H1 (cell line): ENCODE results near the gene LRP3. TPM values are rescaled to one million over a fixed set of nuclear protein-coding genes. Genes with fewer than 3 reads are reported as not detected.

Experiments
- CTCF ChIA-PET: fragments of 300-600 bp; sonication (Branson Sonifier 250); formaldehyde crosslinking; loops from one replicate; lab custom pipeline; 2021; ENCODE audit not compliant: partially characterized antibody; lab: Charles Lee
- POLR2A ChIA-PET: fragments of 300-600 bp; sonication (Branson Sonifier 250); formaldehyde crosslinking; loops from one replicate; lab custom pipeline; 2021; ENCODE audit warnings: inconsistent platforms; ENCODE audit not compliant: partially characterized antibody; lab: Charles Lee
- DNase-seq, 2 experiments: peaks; one replicate each; pipeline versions ENCODE4 v3.0.0 to v3.0.0-alpha.2; 2010 to 2022; ENCODE audit warnings: low spot score in 2 of 2, low read depth in 1 of 2, mixed read lengths in 1 of 2
- FAIRE-seq: peaks from 2 replicates; lab custom pipeline; 2011; peaks lifted over from hg19 to GRCh38; lab: Jason Lieb, UNC
- H2AFZ ChIP-seq: 2 replicates; pipeline ENCODE4 v1.8.1; 2012; ENCODE audit warnings: low read length, inconsistent platforms
- H2AK5ac ChIP-seq: 2 replicates; pipeline ENCODE4 v1.6.1; 2013; ENCODE audit warnings: low read depth, low read length
- H2BK120ac ChIP-seq: replicated peaks from 2 replicates; pipeline ENCODE3; 2013; ENCODE audit warnings: low read depth, low read length, inconsistent platforms
- H2BK12ac ChIP-seq: 2 replicates; pipeline ENCODE4 v1.6.1; 2013; ENCODE audit warnings: low read depth, low read length
- H2BK15ac ChIP-seq: 2 replicates; pipeline ENCODE4 v1.6.1; 2013; ENCODE audit warnings: low read length
- H2BK20ac ChIP-seq: 2 replicates; pipeline ENCODE4 v1.6.1; 2013; ENCODE audit warnings: low read length
- H2BK5ac ChIP-seq: 2 replicates; pipeline ENCODE4 v1.6.1; 2013; ENCODE audit warnings: low read depth, low read length
- H3K14ac ChIP-seq: 2 replicates; pipeline ENCODE4 v1.6.1; 2013; ENCODE audit warnings: inconsistent platforms; ENCODE audit not compliant: insufficient read length
- H3K18ac ChIP-seq: 2 replicates; pipeline ENCODE4 v1.6.1; 2013; ENCODE audit warnings: low read length; ENCODE audit errors: extremely low read depth
- H3K23ac ChIP-seq: 2 replicates; pipeline ENCODE4 v1.6.1; 2013; ENCODE audit warnings: inconsistent platforms; ENCODE audit not compliant: insufficient read length
- H3K23me2 ChIP-seq: 2 replicates; pipeline ENCODE4 v1.6.1; 2013; ENCODE audit warnings: low read depth, low read length
- H3K27ac ChIP-seq: 2 replicates; pipeline ENCODE4 v1.6.1; 2011; ENCODE audit warnings: low read depth, low read length, inconsistent platforms
- H3K27me3 ChIP-seq, 4 experiments: replicated peaks in 1 of 4; 1 replicate in 1 of 4; 2 replicates in 3 of 4; pipeline versions ENCODE4 v1.6.1 to v1.8.1; 2011 to 2013; ENCODE audit warnings: low read length in 3 of 4, mild to moderate bottlenecking in 3 of 4, inconsistent platforms in 2 of 4, mixed read lengths in 2 of 4, moderate library complexity in 1 of 4; ENCODE audit not compliant: control insufficient read depth in 3 of 4, insufficient read depth in 3 of 4; ENCODE audit errors: extremely low read depth in 1 of 4
- H3K36me3 ChIP-seq, 4 experiments: 2 replicates each; pipeline versions ENCODE4 v1.6.1 to v1.8.1; 2011 to 2013; ENCODE audit warnings: mild to moderate bottlenecking in 4 of 4, low read length in 3 of 4, moderate library complexity in 2 of 4, control low read depth in 1 of 4, inconsistent platforms in 1 of 4; ENCODE audit not compliant: insufficient read depth in 4 of 4, control insufficient read depth in 2 of 4
- H3K4ac ChIP-seq: replicated peaks from 2 replicates; pipeline ENCODE3; 2013; ENCODE audit warnings: low read length, low read depth, mixed read lengths, inconsistent platforms; ENCODE audit not compliant: insufficient read length
- H3K4me1 ChIP-seq, 4 experiments: replicated peaks in 1 of 4; 1 replicate in 1 of 4; 2 replicates in 3 of 4; pipeline versions ENCODE4 v1.6.1 to v1.8.1; 2011 to 2013; ENCODE audit warnings: low read length in 3 of 4, inconsistent platforms in 2 of 4, mixed read lengths in 1 of 4; ENCODE audit not compliant: insufficient read depth in 4 of 4, control insufficient read depth in 3 of 4
- H3K4me2 ChIP-seq, 2 experiments: 2 replicates each; pipeline versions ENCODE4 v1.6.1 to v1.8.1; 2011 to 2013; ENCODE audit warnings: low read depth in 2 of 2, low read length in 2 of 2, control low read depth in 1 of 2, inconsistent platforms in 1 of 2, mild to moderate bottlenecking in 1 of 2; ENCODE audit not compliant: insufficient read depth in 1 of 2
- H3K4me3 ChIP-seq, 4 experiments: fragments of 200-600, 300-600 bp in 1 of 4; sonication (generic), shearing (Covaris generic), sonication (Bioruptor Twin) in 1 of 4; 2 replicates each; pipeline versions ENCODE4 v1.5.1 to v1.8.1; 2011 to 2016; ENCODE audit warnings: low read length in 4 of 4, low read depth in 3 of 4, control low read depth in 2 of 4, inconsistent platforms in 2 of 4, mild to moderate bottlenecking in 2 of 4, mixed read lengths in 1 of 4, moderate library complexity in 1 of 4; ENCODE audit not compliant: insufficient read depth in 2 of 4; ENCODE audit errors: extremely low read depth in 1 of 4
- H3K56ac ChIP-seq: replicated peaks from 2 replicates; pipeline ENCODE3; 2013; ENCODE audit warnings: low read depth, mild to moderate bottlenecking, mixed read lengths, low read length, inconsistent platforms; ENCODE audit not compliant: insufficient read length
- H3K79me1 ChIP-seq: 2 replicates; pipeline ENCODE4 v1.6.1; 2013; ENCODE audit warnings: low read depth, low read length, control low read depth
- H3K79me2 ChIP-seq, 2 experiments: 2 replicates each; pipeline versions ENCODE4 v1.6.1 to v1.8.1; 2012 to 2013; ENCODE audit warnings: low read length in 2 of 2, mild to moderate bottlenecking in 2 of 2, inconsistent platforms in 1 of 2; ENCODE audit not compliant: insufficient read depth in 2 of 2, control insufficient read depth in 1 of 2
- H3K9ac ChIP-seq, 4 experiments: replicated peaks in 1 of 4; 1 replicate in 1 of 4; 2 replicates in 3 of 4; pipeline versions ENCODE4 v1.6.1 to v1.8.1; 2011 to 2013; ENCODE audit warnings: low read depth in 3 of 4, low read length in 3 of 4, control low read depth in 2 of 4, mild to moderate bottlenecking in 2 of 4, moderate library complexity in 2 of 4, inconsistent platforms in 1 of 4; ENCODE audit errors: extremely low read depth in 1 of 4
- H3K9me3 ChIP-seq, 2 experiments: 2 replicates each; pipeline versions ENCODE4 v1.6.1 to v1.8.1; 2012 to 2013; ENCODE audit warnings: mild to moderate bottlenecking in 2 of 2, moderate library complexity in 2 of 2, control low read depth in 1 of 2, inconsistent platforms in 1 of 2, low read depth in 1 of 2, low read length in 1 of 2, mixed read lengths in 1 of 2; ENCODE audit not compliant: insufficient read depth in 2 of 2
- H4K20me1 ChIP-seq, 2 experiments: replicated peaks in 1 of 2; 2 replicates each; pipeline versions ENCODE3 to v1.8.1; 2011 to 2013; ENCODE audit warnings: inconsistent platforms in 2 of 2, low read length in 2 of 2, mild to moderate bottlenecking in 1 of 2; ENCODE audit not compliant: insufficient read depth in 2 of 2, control insufficient read depth in 1 of 2
- H4K5ac ChIP-seq: 2 replicates; pipeline ENCODE4 v1.6.1; 2013; ENCODE audit warnings: low read length, low read depth, mixed read lengths, inconsistent platforms; ENCODE audit not compliant: insufficient read length
- H4K8ac ChIP-seq: 2 replicates; pipeline ENCODE4 v1.8.0; 2013; ENCODE audit warnings: mild to moderate bottlenecking, moderate library complexity, low read length, inconsistent platforms; ENCODE audit not compliant: insufficient read depth; ENCODE audit errors: extremely low read depth
- H4K91ac ChIP-seq: replicated peaks from 2 replicates; pipeline ENCODE3; 2013; ENCODE audit warnings: low read length, mixed read lengths, inconsistent platforms; ENCODE audit not compliant: insufficient read length
- ATF3 ChIP-seq: IDR thresholded peaks from 2 replicates; pipeline ENCODE4 v1.6.1; 2011; ENCODE audit warnings: low read depth, mild to moderate bottlenecking, low read length; ENCODE audit not compliant: insufficient read depth
- BCL11A ChIP-seq, 2 experiments: IDR thresholded peaks; one replicate each; pipeline ENCODE4 v1.6.1; 2011; ENCODE audit warnings: low read depth in 2 of 2, low read length in 2 of 2, mild to moderate bottlenecking in 2 of 2
- E2F6 ChIP-seq: IDR thresholded peaks from 2 replicates; pipeline ENCODE4 v1.6.1; 2012; ENCODE audit warnings: inconsistent platforms
- EP300 ChIP-seq, 2 experiments: IDR thresholded peaks; 1 replicate in 1 of 2; 2 replicates in 1 of 2; pipeline ENCODE4 v1.6.1; 2011 to 2012; ENCODE audit warnings: low read depth in 2 of 2, low read length in 2 of 2, mild to moderate bottlenecking in 2 of 2, borderline replicate concordance in 1 of 2, inconsistent platforms in 1 of 2, moderate library complexity in 1 of 2
- EZH2 ChIP-seq: fragments of 200-600 bp; sonication (generic); IDR thresholded peaks from 2 replicates; pipeline ENCODE4 v1.7.1; 2012; ENCODE audit warnings: low read depth, mild to moderate bottlenecking, moderate library complexity, low read length, inconsistent platforms; ENCODE audit not compliant: severe bottlenecking
- GABPA ChIP-seq: IDR thresholded peaks from 2 replicates; pipeline ENCODE4 v1.6.1; 2011; ENCODE audit warnings: mild to moderate bottlenecking, low read length, moderate library complexity, borderline replicate concordance; ENCODE audit not compliant: insufficient read depth
- MAFK ChIP-seq: IDR thresholded peaks from 2 replicates; pipeline ENCODE4 v1.6.1; 2012; ENCODE audit warnings: low read depth, mild to moderate bottlenecking, improper control_type of control experiment, low read length
- PHF8 ChIP-seq: fragments of 200-600 bp; sonication (generic); conservative IDR thresholded peaks from 2 replicates; pipeline ENCODE4 v1.7.1; 2012; ENCODE audit warnings: low read depth, mild to moderate bottlenecking, inconsistent platforms, low read length, moderate library complexity
- POLR2A ChIP-seq, 2 experiments: IDR thresholded peaks; 1 replicate in 1 of 2; 2 replicates in 1 of 2; pipeline ENCODE4 v1.6.1; 2011; ENCODE audit warnings: low read depth in 2 of 2, low read length in 2 of 2, mild to moderate bottlenecking in 2 of 2; ENCODE audit errors: control extremely low read depth in 1 of 2
- WGBS, 2 experiments: shearing (Covaris generic) in 1 of 2; methylation state at CpG; one replicate each; pipeline versions ENCODE4 v1.1.6 to v1.1.7; 2013 to 2015; ENCODE audit warnings: low lambda C conversion rate in 2 of 2, mixed read lengths in 2 of 2, inconsistent platforms in 1 of 2, low coverage in 1 of 2, missing lambda C conversion rate in 1 of 2; ENCODE audit not compliant: insufficient replicate concordance in 2 of 2, insufficient coverage in 1 of 2, insufficient read length in 1 of 2; ENCODE audit errors: extremely low coverage in 1 of 2, missing lambda C conversion rate in 1 of 2; 5-methylcytosine and 5-hydroxymethylcytosine counted together
- polyA plus RNA-seq, 7 experiments: library from polyadenylated mRNA; depleted of rRNA in 3 of 7; stranded (reverse) in 5 of 7; unstranded in 2 of 7; fragments of >200 nt in 5 of 7; fragments of 200-250 nt in 2 of 7; gene quantifications; 1 replicate in 5 of 7; 2 replicates in 1 of 7; 4 replicates in 1 of 7; pipeline versions ENCODE4 v1.2.1 to v1.2.3, GENCODE V29; 2011 to 2013; ENCODE audit warnings: missing spikeins in 2 of 7, mixed read lengths in 2 of 7
- total RNA-seq: library from RNA; stranded (reverse); fragmentation: NEBNext Ultra II Directional; extraction: Animal tissue kit (Norgen Biotek cat#: 25700); gene quantifications from 2 replicates; pipeline ENCODE4 v1.2.1, GENCODE V29; 2021

The LRP3 gene
- total and polyA plus RNA-seq, 2 of the 8 experiments (the other 6 are each of a cell fraction or from before 2014, with no cell fraction given) = 30.3 to 33.7 TPM

GRCh38 chr19:33226550-33227241 is 32.6 kb downstream of the LRP3 start:
- Histone ChIP-seq H2BK12ac (peak overlapping the region; percentile 60; the same call in 1 of the 2 replicates), H4K8ac (peak overlapping the region; percentile 83; the same call in 1 of the 2 replicates), H2AK5ac (no peak overlapping the region), H3K27me3 (peaks cover 16 to 33% (median 30%) of the 10 kb centered on the region in 4 experiments), H4K91ac (peak overlapping the region; percentile 95), H4K20me1 (peaks cover 0 to 6% of the 10 kb centered on the region in 2 experiments), H3K36me3 (no peaks in the 10 kb centered on the region), H3K79me2 (no peaks in the 10 kb centered on the region), H4K5ac (no peak overlapping the region), H2BK5ac (peak overlapping the region; percentile 35; the same call in 1 of the 2 replicates), H3K14ac (no peak overlapping the region), H3K9ac (no peak overlapping the region; a peak in 2 of 7 replicates), H3K23ac (no peak overlapping the region), H3K27ac (no peak overlapping the region), H3K18ac (peak overlapping the region; percentile 78), H2BK15ac (no peak overlapping the region), H3K4me1 (peaks cover 0 to 9% (median 6%) of the 10 kb centered on the region in 4 experiments; a peak in 5 of 7 replicates), H2BK120ac (no peak overlapping the region), H3K9me3 (peaks cover 0 to 10% of the 10 kb centered on the region in 2 experiments; a peak in 1 of 4 replicates), H2AFZ (peak overlapping the region; percentile 53; the same call in 1 of the 2 replicates), H3K4me3 (peak overlapping the region; percentile 31 to 62 (median 41)), H2BK20ac (no peak overlapping the region), H3K56ac (peak overlapping the region; percentile 36), H3K79me1 (no peaks in the 10 kb centered on the region), H3K23me2 (peaks cover 15% of the 10 kb centered on the region; the same call in 1 of the 2 replicates), H3K4me2 (peak overlapping the region; percentile 87), H3K4ac (peak overlapping the region; percentile 69)
- FAIRE-seq = no peak
- WGBS, 2 experiments = 4% methylated on average over 33 of the region's 66 CpGs; no CpG with 5 or more reads in 1 of the 2 experiments
- ChIA-PET POLR2A (interaction anchor here (0.8 to 2.3 kb wide), 10 partner anchors 9 to 187 kb away, joined by 3 to 10 read pairs (median 4); partner anchors contain the start of genes CEBPA and CEBPG), CTCF (interaction anchor here (0.6 to 5.3 kb wide), 7 partner anchors 8 to 170 kb away, joined by 3 to 34 read pairs (median 3); no protein-coding TSS in a partner anchor)
- peak; percentile 59 to 87 for DNase-seq
- TF ChIP-seq EP300 (IDR thresholded peaks at IDR 0.05; ENCODE audit: borderline replicate concordance in 1 of 2, low read depth in 2 of 2, low read length in 2 of 2) = no peak
- TF ChIP-seq E2F6 = 0 out of 2 replicates have a peak, but pooled peaks have one; percentile 36
- no peak for TF ChIP-seq ATF3
- no peak for TF ChIP-seq GABPA
- TF ChIP-seq MAFK = no peak
- TF ChIP-seq POLR2A (IDR thresholded peaks at IDR 0.05; ENCODE audit: control extremely low read depth in 1 of 2, low read depth in 2 of 2, low read length in 2 of 2) = peak in 1 of 2 experiments; percentile 46; a peak in 1 of 3 replicates
- peak; percentile 47 for TF ChIP-seq EZH2
- TF ChIP-seq PHF8 = 0 out of 2 replicates have a peak, but pooled peaks have one; percentile 4
- no peak for TF ChIP-seq BCL11A (IDR thresholded peaks at IDR 0.05; ENCODE audit: low read depth in 2 of 2, low read length in 2 of 2)
